ENCODE data around the gene AFM. TPM values are rescaled to one million over a fixed set of nuclear protein-coding genes. Genes with fewer than 3 reads are reported as not detected.

The AFM gene
- total RNA-seq, 2 experiments from 2014 or later = not detected

DNA sequence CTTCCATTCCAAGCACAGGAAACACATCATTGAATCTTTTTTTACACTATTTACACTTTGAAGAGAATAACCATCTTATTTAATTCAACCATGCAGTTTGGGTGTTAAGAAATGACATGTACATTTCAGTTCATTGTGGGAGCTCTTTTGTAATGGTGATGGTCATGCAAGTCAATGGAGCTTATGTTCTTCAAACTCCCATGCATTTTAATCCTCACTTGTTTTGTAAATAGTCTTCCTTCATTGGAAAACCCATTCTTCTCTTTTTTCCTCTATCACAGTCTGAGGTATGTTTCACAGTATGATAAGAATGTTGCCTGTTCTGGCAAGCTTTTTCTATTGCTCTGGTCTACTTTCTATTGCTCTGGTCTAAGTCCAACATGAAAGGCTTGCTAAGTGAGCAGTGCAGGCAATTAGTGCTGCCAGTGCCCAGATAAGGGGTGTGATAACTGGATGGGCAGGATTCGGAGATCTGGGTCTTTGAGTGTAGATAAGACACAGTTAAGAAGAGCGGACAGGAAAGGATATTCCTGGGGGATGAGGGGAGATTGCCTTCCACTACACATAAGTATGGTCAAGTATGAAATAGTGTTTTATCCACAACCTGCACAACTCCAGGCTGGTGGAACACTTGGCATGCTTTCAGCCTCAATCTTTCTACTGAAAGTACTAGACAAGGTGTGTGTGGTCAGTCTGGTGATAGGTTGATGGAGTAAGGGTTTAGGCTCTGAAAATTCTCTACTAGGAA lies 28.4 kb upstream of the AFM start:
- Mint-ChIP-seq H3K36me3 (ENCODE audit: low read depth) (no peaks in the 10 kb centered on the region), H3K9me3 (no peaks in the 10 kb centered on the region), H3K4me3 (no peak overlapping the region), H3K27me3 (ENCODE audit: low read depth) (peaks cover 3% of the 10 kb centered on the region), H3K27ac (no peak overlapping the region), H3K4me1 (ENCODE audit: low read depth) (no peaks in the 10 kb centered on the region)
- no peak for DNase-seq
- CTCF ChIA-PET = interaction anchor here (1.2 kb wide), 1 partner anchor 11 kb away, joined by 4 read pairs; no protein-coding TSS in a partner anchor
- intact Hi-C loops (cut with micrococcal nuclease) = no loop called here

GRCh38 chr4:73453701-73454005 lies 27.9 kb upstream of the AFM start:
- DNase-seq = no peak
- Mint-ChIP-seq H3K27me3 (ENCODE audit: low read depth) (peaks cover 3% of the 10 kb centered on the region), H3K36me3 (ENCODE audit: low read depth) (no peaks in the 10 kb centered on the region), H3K4me1 (ENCODE audit: low read depth) (no peaks in the 10 kb centered on the region), H3K27ac (no peak overlapping the region), H3K9me3 (no peaks in the 10 kb centered on the region), H3K4me3 (no peak overlapping the region)
- intact Hi-C loops (cut with micrococcal nuclease) = no loop called here
- CTCF ChIA-PET = interaction anchor here (0.7 kb wide), 1 partner anchor 8 kb away, joined by 4 read pairs; no protein-coding TSS in a partner anchor

GRCh38 chr4:73454920-73455319 lies 26.6 kb upstream of the AFM start:
- peaks cover 3% of the 10 kb centered on the region for H3K27me3 Mint-ChIP-seq (ENCODE audit: low read depth)
- H3K4me1 Mint-ChIP-seq (ENCODE audit: low read depth) = no peaks in the 10 kb centered on the region
- H3K36me3 Mint-ChIP-seq (ENCODE audit: low read depth) = no peaks in the 10 kb centered on the region
- no peak overlapping the region for H3K27ac Mint-ChIP-seq
- no peak overlapping the region for H3K4me3 Mint-ChIP-seq
- CTCF ChIA-PET = no interaction called here
- H3K9me3 Mint-ChIP-seq = no peaks in the 10 kb centered on the region
- DNase-seq = no peak
- intact Hi-C loops (cut with micrococcal nuclease) = no loop called here

DNA sequence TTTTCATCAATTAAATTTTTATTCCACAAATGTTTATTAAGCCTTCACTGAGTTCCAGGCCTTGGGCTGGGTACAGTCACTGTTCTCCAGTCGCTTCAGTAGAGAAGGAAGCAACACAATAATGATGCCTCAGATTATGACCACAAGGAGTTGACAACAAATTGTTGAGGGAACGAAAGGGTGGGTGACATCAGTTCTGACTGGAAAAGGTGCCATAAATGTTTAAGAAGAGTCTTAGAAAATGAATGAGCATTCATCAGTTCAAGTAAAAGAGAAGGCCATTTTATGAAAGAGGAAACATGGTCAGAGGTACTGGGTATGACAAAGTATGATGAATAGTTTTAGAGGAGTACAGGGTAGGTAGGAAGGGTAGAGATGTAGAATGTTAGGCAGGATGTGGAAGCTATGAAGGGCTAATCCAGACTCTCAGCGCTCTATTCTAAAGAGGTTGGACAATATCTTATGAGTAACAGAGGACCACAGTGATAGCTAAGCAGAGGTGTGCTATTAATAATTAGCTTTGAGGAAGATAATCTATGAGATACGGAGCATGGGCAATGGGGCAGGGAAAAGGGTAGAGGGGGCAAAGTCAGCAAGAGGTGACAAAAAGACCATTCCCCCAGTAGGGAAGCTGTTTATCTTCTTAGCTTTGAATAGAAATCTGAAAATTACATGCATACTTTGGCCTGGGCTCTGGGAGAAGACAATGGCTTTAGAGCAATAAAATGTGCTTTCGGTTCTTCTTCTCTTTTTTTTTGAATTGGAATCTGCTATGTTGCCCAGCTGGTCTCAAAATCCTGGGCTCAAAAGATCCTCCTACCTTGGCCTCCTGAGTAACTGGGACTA lies 25.1 kb upstream of the AFM start:
- Mint-ChIP-seq H3K27ac (no peak overlapping the region), H3K9me3 (no peaks in the 10 kb centered on the region), H3K36me3 (ENCODE audit: low read depth) (no peaks in the 10 kb centered on the region), H3K4me3 (no peak overlapping the region), H3K4me1 (ENCODE audit: low read depth) (no peaks in the 10 kb centered on the region), H3K27me3 (ENCODE audit: low read depth) (peaks cover 3% of the 10 kb centered on the region)
- intact Hi-C loops (cut with micrococcal nuclease) = no loop called here
- no peak for DNase-seq
- CTCF ChIA-PET = interaction anchor here (1.6 kb wide), 1 partner anchor 10 kb away, joined by 4 read pairs; no protein-coding TSS in a partner anchor

DNA sequence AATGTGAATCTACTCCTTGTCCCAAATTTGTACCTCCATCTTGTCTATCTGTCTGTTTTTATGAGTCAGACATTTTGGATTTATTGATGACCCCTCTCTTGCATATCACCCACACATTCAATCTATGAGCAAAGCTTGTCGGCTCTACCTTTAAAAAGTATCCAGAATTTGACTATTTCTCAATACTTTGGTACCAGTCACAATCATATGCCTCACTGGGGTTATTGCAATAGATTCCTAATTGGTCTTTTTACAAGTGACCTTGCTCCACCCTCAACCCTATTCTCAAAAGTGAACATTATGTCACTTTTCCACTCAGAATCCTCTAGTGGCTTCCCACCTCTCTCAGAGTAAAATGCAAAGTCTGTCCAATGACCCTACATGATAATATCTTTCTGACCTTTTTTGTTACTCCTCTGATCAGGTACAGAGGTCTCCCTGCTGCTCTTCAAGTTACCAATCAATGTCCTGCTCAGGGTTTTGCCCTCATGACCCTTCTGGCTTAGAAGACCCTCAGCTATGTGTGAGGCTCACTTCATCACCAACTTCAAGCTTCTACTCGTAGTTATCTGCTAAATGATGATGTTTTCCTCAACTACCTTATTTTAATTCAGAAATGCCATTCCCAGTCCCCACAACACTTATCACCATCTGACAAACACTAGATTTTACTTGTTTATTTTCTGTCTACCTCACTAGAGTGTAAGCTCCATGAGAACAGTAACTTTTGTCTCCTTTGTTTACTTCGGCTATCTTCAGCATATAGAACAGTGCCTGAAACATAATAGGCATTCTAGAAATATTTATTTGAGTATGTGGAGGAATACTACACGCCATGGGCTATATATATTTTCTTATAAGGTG lies 23.1 kb upstream of the AFM start:
- no peak overlapping the region for H3K4me3 Mint-ChIP-seq
- no peak overlapping the region for H3K27ac Mint-ChIP-seq
- CTCF ChIA-PET = no interaction called here
- DNase-seq = no peak
- peaks cover 3% of the 10 kb centered on the region for H3K27me3 Mint-ChIP-seq (ENCODE audit: low read depth)
- intact Hi-C loops (cut with micrococcal nuclease) = no loop called here
- H3K4me1 Mint-ChIP-seq (ENCODE audit: low read depth) = no peaks in the 10 kb centered on the region
- no peaks in the 10 kb centered on the region for H3K36me3 Mint-ChIP-seq (ENCODE audit: low read depth)
- no peaks in the 10 kb centered on the region for H3K9me3 Mint-ChIP-seq

GRCh38 chr4:73459048-73459421 lies 22.5 kb upstream of the AFM start:
- no peak for DNase-seq
- intact Hi-C loops (cut with micrococcal nuclease) = no loop called here
- CTCF ChIA-PET = no interaction called here

DNA sequence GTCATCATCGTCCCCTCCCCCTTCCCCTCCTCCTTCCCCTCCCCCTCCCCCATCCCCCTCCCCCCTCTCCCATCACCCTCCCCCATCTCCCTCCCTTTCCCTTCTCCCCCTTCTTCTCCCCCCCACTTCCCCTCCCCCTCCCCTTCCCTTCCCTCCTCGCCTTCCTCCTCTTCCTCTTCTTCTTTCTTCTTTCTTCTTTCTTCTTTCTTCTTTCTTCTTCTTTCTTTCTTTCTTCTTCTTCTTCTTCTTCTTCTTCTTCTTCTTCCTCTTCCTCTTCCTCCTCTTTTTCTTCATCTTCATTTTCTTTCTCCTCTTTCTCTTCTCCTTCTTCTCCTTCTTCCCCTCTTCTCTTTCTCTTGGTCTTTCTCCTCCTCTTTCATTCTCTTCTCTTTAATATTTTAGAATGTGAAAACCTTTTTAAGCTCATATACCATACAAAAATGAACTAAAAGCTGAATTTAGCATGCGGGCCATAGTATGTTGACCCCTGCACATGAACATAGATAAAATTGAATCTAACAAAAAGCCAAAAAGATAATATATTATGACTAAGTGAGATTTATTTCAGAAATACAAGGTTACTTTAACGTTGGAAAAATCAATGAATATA lies 20.5 kb upstream of the AFM start:
- DNase-seq = no peak
- Mint-ChIP-seq H3K4me1 (ENCODE audit: low read depth) (no peaks in the 10 kb centered on the region), H3K9me3 (no peaks in the 10 kb centered on the region), H3K4me3 (no peak overlapping the region), H3K27ac (no peak overlapping the region), H3K27me3 (ENCODE audit: low read depth) (peaks cover 3% of the 10 kb centered on the region), H3K36me3 (ENCODE audit: low read depth) (no peaks in the 10 kb centered on the region)
- CTCF ChIA-PET = no interaction called here
- intact Hi-C loops (cut with micrococcal nuclease) = no loop called here

More at GRCh38 chr4:73459048-73459421, 22.5 kb upstream of the AFM start:
- Mint-ChIP-seq H3K4me3 (no peak overlapping the region), H3K9me3 (no peaks in the 10 kb centered on the region), H3K36me3 (ENCODE audit: low read depth) (no peaks in the 10 kb centered on the region), H3K27ac (no peak overlapping the region), H3K27me3 (ENCODE audit: low read depth) (peaks cover 3% of the 10 kb centered on the region), H3K4me1 (ENCODE audit: low read depth) (no peaks in the 10 kb centered on the region)

- Mint-ChIP-seq H3K9me3 (no peaks in the 10 kb centered on the region), H3K4me1 (ENCODE audit: low read depth) (no peaks in the 10 kb centered on the region), H3K4me3 (no peak overlapping the region), H3K36me3 (ENCODE audit: low read depth) (no peaks in the 10 kb centered on the region), H3K27ac (no peak overlapping the region), H3K27me3 (ENCODE audit: low read depth) (peaks cover 25% of the 10 kb centered on the region)
- CTCF ChIA-PET = interaction anchor here (1.5 kb wide), 1 partner anchor 22 kb away, joined by 3 read pairs; no protein-coding TSS in a partner anchor
- no peak for DNase-seq
- intact Hi-C loops (cut with micrococcal nuclease) = no loop called here
These were observed 13.4 kb upstream of the AFM start for GRCh38 chr4:73468170-73468569.

GRCh38 chr4:73470728-73471127 lies 10.8 kb upstream of the AFM start:
- H3K36me3 Mint-ChIP-seq (ENCODE audit: low read depth) = no peaks in the 10 kb centered on the region
- CTCF ChIA-PET = interaction anchor here (0.5 to 1.3 kb wide), 2 partner anchors 24 to 906 kb away, joined by 3 to 4 read pairs; no protein-coding TSS in a partner anchor
- no peak for DNase-seq
- H3K27me3 Mint-ChIP-seq (ENCODE audit: low read depth) = peaks cover 30% of the 10 kb centered on the region
- H3K27ac Mint-ChIP-seq = no peak overlapping the region
- intact Hi-C loops (cut with micrococcal nuclease) = no loop called here
- no peak overlapping the region for H3K4me3 Mint-ChIP-seq
- no peaks in the 10 kb centered on the region for H3K4me1 Mint-ChIP-seq (ENCODE audit: low read depth)
- H3K9me3 Mint-ChIP-seq = peaks cover 9% of the 10 kb centered on the region

DNA sequence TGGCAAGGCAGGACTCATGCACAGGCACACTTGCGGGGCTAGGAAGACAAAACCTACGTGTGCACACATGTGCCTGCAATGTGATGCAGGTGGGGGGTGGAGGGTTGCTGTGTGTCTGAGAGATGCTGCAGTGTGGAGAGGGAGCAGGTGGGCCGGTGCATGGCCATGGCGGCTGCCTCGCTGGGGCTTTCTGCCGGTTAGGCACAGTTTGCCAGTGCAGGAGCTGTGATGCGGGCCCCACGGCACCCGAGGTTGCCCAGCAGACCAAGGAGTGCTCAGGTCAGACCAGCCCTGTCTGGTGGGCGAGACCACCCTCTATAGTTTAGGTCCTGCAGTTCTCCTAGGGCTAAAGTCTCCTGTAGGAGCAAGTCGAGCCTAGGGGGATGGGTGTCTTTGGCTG lies 4.4 kb upstream of the AFM start:
- intact Hi-C loops (cut with micrococcal nuclease) = no loop called here
- peaks cover 13% of the 10 kb centered on the region for H3K27me3 Mint-ChIP-seq (ENCODE audit: low read depth)
- no peaks in the 10 kb centered on the region for H3K36me3 Mint-ChIP-seq (ENCODE audit: low read depth)
- DNase-seq = no peak
- no peaks in the 10 kb centered on the region for H3K4me1 Mint-ChIP-seq (ENCODE audit: low read depth)
- CTCF ChIA-PET = no interaction called here
- peaks cover 10% of the 10 kb centered on the region for H3K9me3 Mint-ChIP-seq
- no peak overlapping the region for H3K27ac Mint-ChIP-seq
- no peak overlapping the region for H3K4me3 Mint-ChIP-seq

DNA sequence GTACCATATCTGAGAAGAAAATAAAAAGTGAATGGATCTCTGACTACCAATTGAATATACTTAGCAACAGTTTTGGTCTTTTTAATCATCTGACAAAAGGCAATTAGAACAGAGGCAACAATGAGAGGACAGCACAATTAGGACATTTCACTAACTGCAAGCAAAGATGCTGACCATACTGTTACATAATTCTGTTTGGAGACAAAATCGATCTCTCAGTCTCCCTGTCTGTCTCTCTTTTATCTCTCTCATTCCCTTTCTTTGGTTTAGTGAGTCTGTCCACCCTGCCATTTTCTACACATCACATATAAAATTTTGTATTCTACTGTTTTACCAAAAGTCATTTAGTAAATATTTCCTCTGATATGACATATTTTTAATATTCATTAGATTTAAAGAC lies 2.2 kb upstream of the AFM start:
- CTCF ChIA-PET = interaction anchor here (1.7 kb wide), 1 partner anchor 33 kb away, joined by 4 read pairs; no protein-coding TSS in a partner anchor
- peaks cover 8% of the 10 kb centered on the region for H3K27me3 Mint-ChIP-seq (ENCODE audit: low read depth)

DNA sequence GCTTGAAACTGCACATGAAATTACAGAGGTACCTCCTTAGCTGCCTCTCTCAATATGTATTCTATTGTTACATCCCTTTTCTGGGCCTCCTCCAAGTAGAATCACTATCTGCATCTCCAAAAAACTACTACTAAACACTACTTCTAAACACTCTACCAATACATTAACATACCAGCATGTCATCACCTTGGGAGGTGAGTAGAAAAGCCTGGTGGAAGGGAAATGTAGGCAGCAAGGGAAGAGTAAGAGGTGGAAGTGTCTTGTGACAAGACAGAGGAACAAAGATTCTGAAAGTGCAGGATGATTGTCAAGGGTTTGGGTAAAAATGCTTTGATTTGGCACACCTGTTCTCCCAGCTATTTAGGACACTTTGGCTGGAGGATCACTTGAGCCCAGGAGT lies 3.5 kb downstream of the AFM start:
- no peaks in the 10 kb centered on the region for H3K36me3 Mint-ChIP-seq (ENCODE audit: low read depth)
- CTCF ChIA-PET = no interaction called here
- no peak for DNase-seq
- intact Hi-C loops (cut with micrococcal nuclease) = no loop called here
- no peak overlapping the region for H3K4me3 Mint-ChIP-seq
- H3K4me1 Mint-ChIP-seq (ENCODE audit: low read depth) = no peaks in the 10 kb centered on the region
- H3K27ac Mint-ChIP-seq = peak overlapping the region; percentile 21
- H3K27me3 Mint-ChIP-seq (ENCODE audit: low read depth) = peaks cover 5% of the 10 kb centered on the region
- no peaks in the 10 kb centered on the region for H3K9me3 Mint-ChIP-seq

More for the DNA sequence above, 2.2 kb upstream of the AFM start:
- Mint-ChIP-seq H3K4me3 (no peak overlapping the region), H3K9me3 (peaks cover 9% of the 10 kb centered on the region), H3K27ac (no peak overlapping the region), H3K4me1 (ENCODE audit: low read depth) (no peaks in the 10 kb centered on the region), H3K36me3 (ENCODE audit: low read depth) (no peaks in the 10 kb centered on the region)
- intact Hi-C loops (cut with micrococcal nuclease) = no loop called here
- no peak for DNase-seq
